Islet of Langerhans (tissue), 1 donor: ENCODE results near the gene EMC10.

ENCODE experiments used
- FAIRE-seq: peaks from one replicate; lab custom pipeline; 2011; peaks lifted over from hg19 to GRCh38; lab: Jason Lieb, UNC

Gene EMC10

DNA sequence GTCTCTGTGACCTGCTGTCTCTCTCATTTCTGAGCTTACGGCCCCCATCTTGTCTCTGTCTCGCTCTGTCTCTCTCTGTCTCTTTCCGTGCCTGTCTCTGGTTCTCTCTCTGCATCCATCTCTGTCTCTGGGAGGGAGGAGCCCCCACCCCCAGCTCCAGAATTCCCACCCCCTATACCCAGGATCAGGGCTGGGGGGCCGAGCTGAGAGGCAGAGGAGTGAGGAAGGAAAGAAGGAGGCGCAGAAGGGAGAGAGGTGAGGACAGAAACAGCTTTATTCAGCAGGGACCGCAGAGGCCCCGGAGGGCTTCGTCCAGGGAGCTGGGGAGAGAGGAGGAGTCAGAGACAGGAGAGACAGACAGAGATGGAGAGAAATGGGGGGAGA, 20.7 kb downstream of the EMC10 start:
- FAIRE-seq: no peak

DNA sequence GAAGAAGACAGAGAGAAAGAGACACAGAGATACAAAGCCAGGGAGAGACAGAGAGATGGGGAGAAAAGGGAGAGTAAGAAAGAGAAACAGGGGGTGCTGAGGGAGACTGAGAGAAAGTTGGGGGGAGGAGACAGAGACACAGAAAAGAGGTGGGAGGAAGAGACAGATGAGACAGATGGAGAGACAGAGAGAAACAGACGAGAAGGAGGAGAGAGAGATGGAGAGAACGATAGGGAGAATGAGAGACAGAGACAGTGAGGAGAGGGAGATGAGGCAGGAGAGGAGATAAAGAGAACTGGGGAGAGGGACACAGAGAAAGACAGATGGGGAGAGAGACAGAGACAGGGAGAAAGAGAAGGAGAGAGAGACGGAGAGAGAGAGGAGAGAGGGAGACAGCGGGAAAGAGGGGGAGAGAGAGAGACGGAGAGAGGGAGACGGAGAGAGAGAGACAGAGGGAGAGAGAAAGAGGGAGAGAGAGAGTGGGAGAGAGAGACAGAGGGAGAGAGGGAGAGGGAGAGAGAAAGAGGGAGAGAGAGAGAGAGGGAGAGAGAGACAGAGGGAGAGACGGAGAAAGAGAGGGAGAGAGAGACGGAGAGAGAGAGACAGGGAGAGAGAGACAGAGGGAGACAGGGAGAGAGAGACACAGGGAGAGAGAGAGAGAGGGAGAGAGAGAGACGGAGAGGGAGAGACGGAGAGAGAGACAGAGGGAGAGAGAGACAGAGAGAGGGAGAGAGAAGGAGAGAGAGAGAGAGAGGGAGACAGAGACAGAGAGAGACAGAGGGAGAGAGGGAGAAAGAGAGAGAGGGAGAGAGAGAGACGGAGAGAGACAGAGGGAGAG, 22.1 kb downstream of the EMC10 start:
- FAIRE-seq: no peak

DNA sequence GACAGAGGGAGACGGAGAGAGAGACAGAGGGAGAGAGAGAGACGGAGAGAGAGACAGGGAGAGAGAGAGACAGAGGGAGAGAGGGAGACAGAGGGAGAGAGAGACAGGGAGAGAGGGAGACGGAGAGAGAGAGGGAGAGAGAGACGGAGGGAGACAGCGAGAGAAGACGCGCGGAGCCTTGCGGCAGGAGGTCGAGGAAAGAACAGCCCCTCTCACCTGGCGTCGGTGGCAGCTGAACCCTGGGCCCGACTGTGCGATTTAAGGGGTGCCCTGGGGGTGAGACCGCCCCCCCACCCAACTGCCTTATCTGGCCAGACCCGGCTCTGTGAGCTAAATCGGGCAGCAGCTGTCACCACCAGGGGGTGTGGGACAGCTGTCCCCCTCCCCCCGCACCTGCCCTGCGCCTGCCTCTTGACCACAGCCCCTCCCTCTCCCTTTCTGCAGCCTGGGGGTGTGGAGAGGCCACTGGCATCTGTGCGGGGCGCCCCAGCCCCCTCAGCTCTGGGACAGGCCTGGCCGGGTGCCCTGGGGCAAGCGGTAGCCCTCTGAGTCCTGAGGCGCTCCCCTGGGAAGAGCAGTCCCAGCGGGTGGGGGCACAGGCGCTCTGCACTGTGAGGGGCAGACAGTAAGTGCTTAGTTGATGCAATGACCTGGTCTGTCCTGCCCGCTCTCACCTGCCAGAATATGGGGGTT, 23.9 kb downstream of the EMC10 start:
- no peak for FAIRE-seq

DNA sequence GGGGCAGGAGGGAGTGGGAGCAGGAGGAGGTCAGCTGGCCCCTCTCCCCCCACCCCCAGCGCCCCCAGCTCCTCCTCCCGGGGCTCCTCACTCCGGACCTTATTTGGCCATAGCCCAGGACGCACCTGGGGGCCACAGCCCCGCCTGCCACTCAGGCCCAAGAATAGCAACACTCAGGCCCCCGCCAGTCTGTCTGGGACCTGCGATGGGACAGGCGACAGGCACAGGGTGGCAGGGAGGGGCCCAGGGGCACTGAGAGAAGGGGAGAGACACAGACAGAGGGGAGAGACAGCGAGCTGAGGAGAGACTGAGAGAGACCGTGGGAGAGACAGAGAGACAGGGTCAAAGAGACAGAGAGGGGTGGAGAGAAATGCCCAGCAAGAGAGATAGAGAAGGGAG, 24.4 kb downstream of the EMC10 start:
- no peak for FAIRE-seq

DNA sequence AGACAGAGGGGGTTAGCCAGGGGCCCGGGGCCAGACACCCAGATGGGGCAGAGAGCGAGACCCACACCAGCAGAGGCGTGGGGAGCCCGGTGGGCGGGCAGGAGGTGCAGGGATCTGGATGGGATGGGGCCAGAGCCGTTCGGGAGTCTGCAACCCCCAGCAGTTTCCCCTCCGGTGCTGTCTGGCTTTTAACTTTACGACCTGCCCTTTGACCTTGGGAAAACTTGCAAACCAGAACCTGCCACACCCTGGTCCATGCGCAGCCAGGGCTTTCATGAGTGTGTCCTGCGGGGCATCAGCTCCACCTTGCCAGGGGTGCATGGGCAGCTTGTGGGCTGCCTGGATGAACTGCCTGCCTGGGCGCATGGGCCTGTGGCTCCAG, 24.9 kb downstream of the EMC10 start:
- no peak for FAIRE-seq

DNA sequence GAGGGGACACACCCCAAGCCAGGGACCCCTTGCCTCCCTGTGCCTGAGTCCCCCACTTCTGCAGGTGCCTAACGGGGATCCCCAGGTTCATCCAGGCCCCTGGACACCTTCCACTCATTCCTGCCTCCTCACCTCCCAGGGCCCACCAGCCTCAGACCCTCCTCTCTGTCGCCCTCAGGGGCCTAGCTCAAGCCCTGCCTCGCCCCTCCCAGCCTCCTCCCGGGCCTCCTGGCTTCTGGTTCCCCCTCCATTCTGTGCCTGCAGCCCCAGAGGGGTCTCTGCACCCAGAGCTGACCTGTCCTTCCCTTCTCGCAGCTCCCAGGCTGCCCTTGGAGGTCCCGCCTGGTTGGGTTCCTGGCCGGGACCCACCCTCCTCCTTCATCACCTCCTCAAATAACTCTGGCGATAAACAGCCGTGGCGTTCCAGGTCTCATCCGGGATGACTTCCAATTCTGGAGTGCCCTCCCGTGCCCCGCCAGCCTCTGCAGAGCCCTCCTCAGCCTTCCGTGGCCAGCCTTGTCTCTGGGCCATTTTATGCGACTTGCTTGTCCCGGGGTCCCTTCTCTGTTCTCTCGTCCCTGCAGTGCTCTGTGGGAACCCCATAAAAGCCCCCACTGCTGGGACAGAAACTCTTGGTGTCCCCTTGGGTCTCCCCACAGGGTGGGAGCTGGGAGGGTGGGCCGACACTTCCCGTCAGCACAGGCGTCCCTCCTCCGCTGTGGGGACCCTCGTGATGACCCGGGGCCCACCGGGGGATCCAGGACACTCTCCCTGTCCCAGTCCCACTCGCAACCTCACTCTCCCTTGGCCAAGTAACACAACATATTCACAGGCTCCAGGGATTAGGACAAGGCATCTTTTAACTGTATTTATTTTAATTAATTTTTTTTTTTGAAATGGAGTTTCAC, 25.5 kb downstream of the EMC10 start:
- FAIRE-seq: no peak

DNA sequence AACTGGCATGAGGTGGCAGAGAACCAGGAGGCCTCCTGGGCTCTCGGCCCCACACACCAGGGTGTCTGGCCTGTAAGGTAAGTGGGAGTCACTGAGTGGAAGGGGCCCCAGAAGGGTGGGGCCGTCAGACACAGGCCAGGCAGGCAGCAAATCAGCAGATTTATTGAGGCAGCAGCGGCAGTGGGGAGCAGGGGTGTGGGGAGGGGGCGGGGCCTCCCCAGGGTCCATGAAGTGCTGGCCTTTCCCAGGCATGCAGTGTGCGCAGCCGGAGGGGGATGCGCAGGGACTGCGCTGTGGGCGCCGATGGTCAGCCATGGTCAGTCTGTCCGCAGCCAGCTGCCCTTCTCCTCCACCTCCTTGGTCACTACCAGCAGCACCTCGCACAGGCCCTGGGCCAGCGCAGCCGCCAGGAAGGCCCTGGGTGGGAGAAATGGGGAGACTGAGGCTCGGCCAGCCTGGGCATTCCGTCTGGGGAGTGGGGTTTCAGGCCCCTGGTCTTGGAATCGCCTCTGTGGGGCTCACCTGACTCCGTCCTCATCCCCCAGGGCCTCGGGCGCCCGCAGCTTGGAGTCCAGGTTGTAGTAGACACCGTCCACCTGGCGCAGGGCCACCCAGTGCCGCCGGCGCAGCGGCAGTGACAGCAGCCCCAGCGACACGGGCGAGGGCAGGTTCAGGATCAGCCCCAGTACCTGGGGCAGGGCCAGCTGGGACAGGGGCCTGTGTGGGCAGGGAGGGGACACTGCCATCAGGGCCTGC, 29.7 kb downstream of the EMC10 start:
- no peak for FAIRE-seq

DNA sequence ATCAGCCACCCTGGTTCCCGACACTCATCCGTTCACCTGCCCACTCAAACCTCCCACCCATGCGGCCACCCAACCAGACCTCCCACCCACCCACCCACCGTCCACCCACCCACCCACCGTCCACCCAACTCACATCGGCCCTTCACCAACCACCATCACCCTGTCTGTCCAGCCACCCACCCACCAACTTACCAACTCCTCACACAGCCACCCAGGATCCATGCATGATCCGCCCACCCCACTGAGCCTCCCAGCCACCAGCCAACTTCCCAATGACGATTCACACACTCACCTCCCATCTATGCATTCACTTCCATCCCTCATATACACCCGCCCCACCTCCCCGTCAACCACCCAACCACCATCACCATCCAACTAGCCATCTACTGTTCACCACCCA, 30.4 kb downstream of the EMC10 start:
- no peak for FAIRE-seq

DNA sequence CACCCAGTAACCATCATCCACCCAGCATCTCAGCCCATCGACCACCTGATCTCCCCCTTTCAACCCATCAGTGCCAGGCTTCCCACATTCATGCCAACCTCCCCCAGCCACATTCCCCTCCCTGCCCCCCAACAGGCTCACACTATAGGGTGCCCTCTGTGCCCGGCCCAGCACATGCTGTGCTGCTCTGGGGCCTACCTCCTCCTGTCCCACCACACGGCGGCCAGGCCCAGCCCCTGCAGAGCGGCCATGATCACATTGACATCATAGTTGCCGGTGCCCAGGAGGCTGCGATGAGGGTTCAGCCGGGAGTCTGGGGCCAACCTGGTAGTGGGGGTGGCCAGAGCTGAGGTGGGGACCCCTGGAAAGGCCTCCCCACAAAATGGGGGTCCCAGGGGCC, 31.1 kb downstream of the EMC10 start:
- no peak for FAIRE-seq

DNA sequence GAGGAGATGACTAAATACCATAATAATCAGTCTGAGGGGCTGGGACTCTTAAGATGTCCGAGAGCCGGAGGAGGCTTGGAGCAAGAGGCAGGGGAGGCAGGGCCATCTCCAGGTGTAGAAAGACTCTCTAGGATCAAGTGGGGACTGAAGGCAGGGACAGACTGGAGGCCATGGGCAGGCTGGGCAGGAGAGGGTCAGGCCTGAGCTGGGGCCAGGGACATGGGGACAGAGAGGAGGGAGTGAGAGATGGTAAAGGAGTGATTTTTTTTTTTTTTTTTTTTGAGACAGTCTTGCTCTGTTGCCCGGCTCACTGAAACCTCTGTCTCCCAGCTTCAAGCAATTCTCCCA, 32.5 kb downstream of the EMC10 start:
- no peak for FAIRE-seq

DNA sequence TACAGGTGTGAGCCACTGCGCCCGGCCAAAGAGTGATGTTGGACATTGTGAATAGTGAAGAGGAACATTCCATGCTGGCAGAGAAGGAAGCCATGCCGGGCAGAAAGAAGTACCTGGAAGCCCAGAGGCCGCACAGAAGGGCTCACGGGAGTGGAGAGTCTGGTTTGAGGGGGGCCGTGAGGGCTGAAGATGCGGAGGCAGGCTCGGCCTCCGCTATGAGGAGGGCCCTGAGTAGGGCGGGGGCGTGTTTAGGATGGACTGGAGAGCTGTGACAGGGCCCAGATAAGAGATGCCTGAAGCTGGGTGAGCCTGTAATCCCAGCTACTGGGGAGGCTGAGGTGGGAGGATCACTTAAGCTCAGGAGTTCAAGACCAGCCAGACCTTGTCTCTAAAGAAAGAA, 33.1 kb downstream of the EMC10 start:
- FAIRE-seq: no peak

DNA sequence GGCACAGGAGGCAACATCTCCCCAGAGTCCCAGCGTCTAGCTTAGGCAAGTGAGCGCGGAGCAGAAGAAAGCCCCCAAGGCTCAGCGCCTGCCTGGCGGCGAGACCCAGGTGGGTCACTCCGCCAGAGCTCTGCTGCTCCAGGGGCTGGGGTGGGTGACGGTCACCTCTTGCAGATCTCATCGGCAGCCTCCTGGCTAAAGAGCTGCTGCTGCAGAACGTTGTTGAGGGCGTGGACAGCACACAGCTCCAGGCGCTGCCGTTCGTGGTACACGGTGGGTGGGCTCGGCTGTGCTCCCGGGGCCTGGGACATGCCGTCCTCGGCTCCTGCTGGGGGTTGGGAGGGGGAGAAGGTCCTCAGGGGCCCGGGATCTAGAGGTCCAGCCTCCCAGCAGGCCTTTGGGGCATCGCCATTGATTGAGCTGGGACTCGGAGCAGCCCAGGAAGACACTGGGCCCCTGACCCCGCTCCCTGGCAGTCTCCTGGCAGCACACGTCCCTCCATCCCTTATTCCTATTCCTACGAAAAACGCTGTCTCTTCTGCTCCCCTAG, 33.9 kb downstream of the EMC10 start:
- FAIRE-seq: no peak

DNA sequence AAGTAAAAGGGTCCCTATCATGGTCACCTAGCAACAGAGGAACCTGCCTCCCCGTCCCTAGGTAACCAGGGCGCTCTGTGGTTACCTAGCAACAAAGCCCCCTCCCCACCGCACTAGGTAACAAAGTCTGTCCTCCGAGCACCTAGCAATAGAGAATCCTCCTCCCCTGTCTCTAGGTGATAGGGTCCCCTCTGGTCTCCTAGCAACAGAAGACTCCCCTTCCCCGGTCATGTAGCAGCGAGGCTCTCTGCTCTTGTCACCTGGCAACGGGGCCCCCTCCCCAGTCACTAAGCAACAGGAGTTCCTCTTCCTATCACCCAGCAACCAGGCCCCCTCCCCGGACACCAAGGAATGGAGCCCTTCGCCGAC, 34.4 kb downstream of the EMC10 start:
- FAIRE-seq: peak; percentile 82

DNA sequence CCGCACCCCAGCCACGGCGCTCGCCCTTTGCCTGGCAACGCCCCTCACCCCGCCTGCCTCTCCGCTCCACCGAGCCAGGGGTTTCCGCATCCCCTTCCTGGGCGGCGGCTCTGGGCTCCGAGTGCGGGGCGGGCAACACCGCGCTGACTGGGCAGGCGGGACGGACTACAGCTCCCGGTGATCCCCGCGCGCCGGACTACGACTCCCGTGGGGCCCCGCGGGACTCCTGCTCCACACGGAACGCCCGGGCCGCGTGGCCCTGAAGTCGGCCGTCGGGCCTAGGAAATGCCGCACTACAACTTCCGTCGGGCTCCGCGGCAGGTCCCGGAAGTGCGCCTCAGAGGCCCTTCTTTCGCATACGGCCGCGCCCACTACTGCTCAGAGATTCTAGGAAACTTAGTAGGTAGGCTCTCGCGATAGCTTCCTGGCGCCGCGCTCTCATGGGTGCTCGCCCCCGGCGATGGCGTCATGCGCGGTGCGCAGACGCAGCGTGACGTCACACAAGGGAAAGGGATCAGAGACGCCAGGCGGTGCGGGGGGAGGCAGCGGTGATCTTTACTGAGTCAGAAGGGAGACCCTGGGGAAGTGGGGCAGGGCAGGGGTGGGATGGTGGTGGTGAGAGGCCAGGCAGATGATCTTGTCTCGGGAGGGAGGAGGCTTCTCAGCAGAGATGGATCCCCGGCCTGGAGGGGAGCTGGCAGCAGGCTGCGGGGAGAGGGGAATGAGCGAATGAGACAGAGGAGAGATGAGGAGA, 34.9 kb downstream of the EMC10 start, which contains the start of gene JOSD2:
Gene JOSD2, minus strand, starts transcription at position 123 of the 754 bp plus-strand sequence. CDS start 760 bp downstream, outside the sequence.
- FAIRE-seq: peak; percentile 94

DNA sequence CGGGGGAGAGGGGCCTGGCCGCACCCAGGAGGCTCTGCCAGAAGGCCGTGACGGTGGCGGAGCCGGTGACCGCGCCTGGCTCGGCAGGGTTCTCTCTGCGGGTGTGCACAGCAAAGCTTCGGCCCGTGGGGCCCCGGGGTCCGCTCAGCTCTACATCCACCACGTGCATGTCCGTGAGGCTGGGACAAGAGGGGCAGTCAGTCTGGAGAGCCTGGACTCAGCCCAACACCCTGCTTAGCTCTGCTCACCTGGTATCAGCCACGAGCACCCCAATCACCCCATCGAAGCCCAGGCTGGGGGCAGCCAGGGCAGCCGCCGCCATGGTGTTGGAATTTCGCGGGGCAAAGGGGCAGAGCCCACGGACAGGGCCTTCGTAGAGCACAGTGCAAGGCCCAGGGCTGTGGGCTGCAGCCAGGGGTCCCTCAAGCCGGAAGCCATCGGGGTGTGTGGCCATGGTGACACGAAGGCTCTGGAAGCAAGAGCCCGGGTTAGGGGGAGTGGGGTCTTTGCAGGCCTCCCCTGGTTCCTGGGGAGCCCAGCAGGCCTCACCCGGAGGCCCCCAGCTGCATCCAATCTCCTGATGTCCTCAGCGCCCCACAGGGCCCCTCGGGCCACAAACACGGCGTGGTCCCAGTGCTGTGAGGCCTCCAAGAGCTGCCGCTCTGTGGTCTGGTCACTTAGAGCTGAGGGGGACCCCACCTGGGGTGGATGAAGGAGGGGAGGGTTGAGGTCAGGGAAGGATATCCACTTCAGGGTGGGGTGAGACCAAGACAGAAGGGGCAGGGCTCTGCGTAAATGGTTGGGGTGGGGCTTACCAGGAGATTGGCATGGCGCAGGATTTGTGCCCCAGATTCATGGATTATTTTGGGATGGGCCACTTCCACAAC, 36.0 kb downstream of the EMC10 start:
- FAIRE-seq: no peak

DNA sequence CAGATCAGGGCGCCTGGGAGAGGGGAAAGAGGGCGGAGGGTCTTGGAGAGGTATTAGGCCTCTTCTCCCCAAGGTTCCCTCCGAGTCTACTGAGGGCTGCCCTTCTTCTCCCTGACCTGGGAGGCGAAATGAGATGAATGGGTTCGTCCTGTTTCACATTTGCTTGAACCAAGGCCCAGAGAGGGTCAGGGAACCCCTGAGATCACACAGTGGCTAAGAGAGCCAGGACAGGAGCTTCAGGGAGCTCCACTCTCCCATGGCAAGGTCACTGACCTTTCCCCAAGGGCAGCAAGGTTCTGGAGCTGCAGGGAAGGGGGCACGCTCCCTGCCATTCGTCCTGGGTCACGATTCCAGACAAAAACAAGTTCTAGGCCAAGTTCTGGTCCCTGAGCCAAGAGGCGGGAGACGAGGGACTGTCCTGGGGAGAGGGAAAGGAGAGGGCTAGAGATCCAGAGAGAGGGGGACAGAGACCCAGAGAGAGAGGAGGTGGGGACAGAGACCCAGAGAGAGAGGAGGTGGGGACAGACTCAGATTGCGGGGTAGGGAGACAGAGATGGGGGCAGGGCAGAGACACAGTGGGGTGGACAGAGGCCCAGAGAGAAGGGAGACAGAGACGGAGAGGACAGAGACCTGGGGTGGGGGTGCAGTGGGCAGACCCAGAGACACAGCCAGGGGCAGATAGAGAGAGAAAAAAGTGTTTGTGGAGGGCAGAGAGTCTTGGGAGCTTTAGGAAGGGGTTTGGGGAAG, 36.9 kb downstream of the EMC10 start:
- no peak for FAIRE-seq

DNA sequence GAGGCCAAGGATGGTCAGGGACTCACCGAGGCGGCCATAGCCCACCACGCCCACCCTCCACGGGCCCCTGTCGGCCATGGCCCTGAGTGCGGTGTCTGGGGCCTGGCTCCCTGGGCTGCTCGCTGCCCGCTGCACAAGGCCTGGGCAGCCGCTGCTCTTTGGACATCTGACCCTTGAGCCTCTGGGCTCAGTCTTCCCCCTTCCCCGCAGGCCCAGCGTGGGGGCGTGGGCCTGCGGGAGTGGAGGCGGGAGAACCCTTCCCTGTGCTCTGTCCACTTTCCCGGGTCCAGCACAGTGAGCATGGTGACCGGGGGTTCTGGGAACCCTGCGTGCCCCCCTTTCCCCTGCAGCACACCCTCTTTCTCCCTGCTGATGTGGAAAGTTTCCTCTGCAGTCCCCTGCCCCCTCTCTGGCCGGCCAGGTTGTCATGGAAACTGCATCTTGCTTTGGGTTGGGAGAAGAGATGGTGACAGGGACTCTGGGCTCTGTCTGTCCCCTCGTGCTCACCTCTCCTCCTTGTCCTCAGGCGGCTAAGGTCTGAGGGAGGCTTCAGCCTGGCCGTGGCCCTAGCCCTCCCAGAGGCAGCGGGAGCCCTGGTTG, 37.5 kb downstream of the EMC10 start, which contains the start of gene ASPDH:
Gene ASPDH, minus strand, starts transcription at position 168 of the 600 bp plus-strand sequence. Its CDS starts 90 bp downstream, at position 78.
- no peak for FAIRE-seq

DNA sequence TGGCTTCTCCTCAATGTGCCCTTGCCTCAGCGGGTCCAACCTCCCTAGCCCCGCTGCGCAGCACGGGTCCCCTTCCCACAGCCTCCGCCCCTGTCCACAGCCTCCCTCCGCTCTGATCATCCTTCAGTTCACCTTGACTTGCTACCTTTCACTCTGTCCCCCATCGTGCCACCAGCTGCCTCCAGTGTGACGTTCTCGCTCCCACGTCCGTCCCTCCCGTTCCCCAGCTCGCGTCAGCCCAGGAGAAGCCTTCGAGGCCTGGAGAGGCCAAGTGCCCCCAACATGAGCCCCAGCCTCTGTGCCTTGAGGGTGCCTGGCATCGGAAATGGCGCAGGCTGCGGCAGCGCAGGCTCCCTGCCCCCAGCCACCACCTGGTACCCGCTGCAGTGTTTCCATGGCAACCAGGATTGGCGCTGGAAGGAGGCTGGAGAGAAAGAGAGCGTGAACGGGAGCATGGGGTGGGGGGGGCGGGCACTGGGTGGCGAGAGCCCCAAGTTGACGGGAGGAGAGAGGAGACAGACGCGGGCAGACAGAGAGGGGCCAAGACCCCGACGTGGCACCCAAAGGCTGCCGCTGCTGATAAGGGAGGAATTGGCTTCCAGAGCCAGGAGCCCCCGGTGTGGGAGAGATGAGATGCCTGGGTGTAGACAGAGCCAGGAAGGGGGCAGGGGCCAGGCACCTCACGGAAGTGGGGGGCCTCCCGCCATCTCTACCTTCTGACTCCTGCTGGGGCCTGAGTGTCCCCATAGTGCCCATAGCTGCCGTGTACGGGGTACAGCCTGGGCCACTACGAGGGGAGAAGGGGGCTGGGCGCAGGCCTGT, 38.2 kb downstream of the EMC10 start:
- no peak for FAIRE-seq
